NOMO-1 (cell line): Measurements from ENCODE around the gene KCND3.

Experiments used
- DNase-seq, 2 experiments: peaks; one replicate each; lab custom pipeline; 2025; ENCODE audit not compliant: unreplicated experiment in 2 of 2; lab: John Stamatoyannopoulos, UW

The KCND3 gene

GRCh38 chr1:111784273-111784901, 205.1 kb downstream of the KCND3 start:
- DNase-seq: no peak

DNA sequence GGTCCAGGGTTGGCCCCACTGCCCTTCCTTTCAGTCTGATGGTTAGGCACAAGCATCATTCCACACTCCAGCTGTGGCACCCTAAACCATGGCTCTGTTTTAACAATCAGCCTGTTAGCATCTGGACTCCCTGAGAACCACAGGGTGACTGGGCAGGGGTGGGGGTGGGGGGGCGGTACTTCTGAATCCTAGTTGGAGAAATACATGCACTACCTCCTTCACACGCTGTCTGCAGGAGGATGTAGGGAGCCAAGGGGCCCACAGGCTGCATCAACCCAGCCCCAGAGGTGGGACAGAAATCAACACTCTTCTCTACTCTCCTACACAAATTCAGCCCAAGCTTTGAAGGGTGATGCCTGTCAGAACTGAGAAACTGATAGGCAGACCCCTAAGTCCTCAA, 209.9 kb downstream of the KCND3 start:
- no peak for DNase-seq

DNA sequence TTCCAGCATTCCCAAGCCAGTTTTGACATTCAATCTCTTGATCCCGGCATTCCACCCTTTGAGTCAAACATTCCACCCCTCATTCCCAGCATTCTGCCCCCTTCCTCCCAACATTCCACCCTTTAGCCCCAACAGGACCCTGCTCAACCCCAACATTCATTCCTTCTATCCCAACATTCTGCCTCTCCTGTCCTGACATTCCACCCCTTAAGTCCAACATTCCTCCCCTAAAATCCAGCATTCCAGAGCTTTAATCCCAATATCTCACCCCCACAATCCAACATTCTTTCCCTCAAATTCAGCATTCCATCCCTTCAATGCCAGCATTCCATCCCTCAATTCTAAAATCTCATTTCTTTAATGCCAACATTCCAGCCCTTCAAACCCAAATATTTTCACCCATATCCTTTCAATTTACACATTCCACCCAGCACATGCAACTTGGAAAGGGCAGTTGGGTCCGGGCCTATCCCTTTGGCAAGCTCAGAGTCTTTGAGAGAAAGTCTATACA, 210.9 kb downstream of the KCND3 start:
- DNase-seq: no peak

- DNase-seq: no peak
These were observed 211.4 kb downstream of the KCND3 start for GRCh38 chr1:111778066-111778465.

- DNase-seq: no peak
These were observed 212.2 kb downstream of the KCND3 start for GRCh38 chr1:111777301-111777700.

GRCh38 chr1:111776861-111777260, 212.6 kb downstream of the KCND3 start:
- no peak for DNase-seq

- DNase-seq: no peak
These were observed 213.1 kb downstream of the KCND3 start for GRCh38 chr1:111776391-111776790.

DNA sequence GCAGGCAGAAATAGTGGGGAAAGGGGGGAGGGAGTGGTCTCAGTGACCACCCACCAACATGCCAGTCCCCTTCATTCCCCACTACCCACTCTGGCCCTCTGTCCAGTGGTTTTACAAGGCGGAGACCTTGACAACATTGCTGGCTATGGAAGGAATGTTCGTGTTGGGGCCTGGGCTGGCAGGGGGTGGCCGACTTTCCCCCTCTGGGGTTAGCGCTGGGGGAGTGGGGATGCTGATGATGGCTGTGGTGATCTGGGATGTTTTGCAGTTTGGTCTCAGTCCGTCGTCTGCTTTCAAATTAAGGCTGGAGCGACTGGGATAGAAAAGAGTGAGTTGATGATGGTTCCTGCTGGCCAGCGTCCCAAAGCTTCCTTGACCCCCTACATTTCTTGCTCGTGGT, 213.5 kb downstream of the KCND3 start:
- DNase-seq: no peak

- no peak for DNase-seq
These were observed 218.6 kb downstream of the KCND3 start for GRCh38 chr1:111770916-111771315.

- peak; percentile 11 to 53 for DNase-seq
These were observed 219.8 kb downstream of the KCND3 start for GRCh38 chr1:111769517-111770146.

- DNase-seq: no peak
These were observed 220.8 kb downstream of the KCND3 start for GRCh38 chr1:111768625-111769024.

DNA sequence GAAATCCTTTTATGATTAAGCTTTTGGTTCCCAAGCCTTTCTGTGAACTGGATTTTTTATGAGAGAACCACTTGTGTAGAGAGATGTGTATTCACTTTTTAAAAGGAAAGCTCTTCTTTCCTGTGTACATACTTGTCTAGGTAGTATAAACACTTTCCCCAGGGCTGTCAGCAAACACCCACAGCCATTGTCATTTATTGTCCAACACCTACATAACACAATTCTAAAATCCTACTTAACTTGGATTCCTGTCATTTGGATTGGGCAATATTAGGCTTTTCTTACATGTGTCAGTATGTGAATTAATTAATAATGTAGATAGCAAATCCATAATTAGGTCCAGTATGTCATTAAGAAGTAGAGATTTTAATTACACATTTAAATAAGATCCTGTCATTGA, 221.4 kb downstream of the KCND3 start:
- DNase-seq: no peak

DNA sequence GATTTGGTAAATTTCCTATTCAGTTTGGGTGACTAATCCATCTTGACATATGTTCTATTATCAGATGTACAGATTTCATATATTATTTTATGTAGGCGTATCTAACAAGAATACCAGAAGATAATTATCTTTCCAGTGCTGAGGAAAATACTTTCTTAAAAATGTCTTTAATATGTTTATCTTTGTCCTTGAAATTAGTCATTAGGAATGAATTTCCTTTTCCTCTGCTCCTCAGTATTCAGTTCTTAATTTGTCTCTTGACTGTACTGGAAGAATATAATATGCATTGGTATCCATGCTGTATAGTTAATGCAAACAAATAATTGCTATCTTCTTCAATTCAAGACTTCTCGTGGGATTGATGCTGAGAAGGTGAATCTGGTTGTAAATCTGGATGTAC, 227.1 kb downstream of the KCND3 start:
- DNase-seq: no peak

DNA sequence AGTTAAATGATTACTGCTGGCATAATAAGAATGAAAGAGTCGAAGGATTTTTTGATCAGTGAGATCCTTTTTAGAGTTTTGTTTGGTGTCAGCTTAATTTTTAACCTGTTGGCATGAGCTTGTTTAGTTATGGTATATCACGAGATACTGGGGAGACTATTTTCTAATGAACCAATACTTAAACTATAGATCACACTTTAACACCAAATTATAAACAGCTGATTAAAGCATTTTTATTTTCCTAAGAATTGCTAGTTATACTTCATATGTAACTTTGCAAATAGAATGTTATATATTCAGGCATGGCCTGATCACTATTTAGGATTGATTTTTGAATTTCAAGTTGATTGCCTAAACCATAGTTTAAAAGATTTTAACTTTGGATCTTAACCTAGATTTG, 227.8 kb downstream of the KCND3 start:
- no peak for DNase-seq

DNA sequence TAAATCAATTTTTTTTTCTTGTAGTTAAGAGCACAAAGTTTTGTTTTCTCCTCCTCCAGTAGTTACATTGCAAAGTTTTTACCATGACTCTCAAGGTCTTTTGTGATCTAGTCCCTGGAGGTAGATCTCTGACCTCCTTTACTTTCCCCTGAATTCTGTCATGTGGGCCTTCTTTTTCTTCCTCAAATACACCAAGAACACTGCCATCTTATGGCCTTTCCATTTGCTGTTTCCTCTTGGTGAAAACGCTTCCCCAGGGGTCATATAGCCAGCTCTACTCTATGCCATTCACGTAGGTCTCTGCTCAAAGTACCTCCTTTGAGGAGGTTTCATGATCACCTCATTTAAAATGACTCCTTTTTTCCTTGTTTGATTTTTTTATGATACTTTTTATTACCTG, 231.1 kb downstream of the KCND3 start:
- DNase-seq: peak in 1 of 2 experiments; percentile 23

- DNase-seq: no peak
These were observed 233.3 kb downstream of the KCND3 start for GRCh38 chr1:111756124-111756513.

DNA sequence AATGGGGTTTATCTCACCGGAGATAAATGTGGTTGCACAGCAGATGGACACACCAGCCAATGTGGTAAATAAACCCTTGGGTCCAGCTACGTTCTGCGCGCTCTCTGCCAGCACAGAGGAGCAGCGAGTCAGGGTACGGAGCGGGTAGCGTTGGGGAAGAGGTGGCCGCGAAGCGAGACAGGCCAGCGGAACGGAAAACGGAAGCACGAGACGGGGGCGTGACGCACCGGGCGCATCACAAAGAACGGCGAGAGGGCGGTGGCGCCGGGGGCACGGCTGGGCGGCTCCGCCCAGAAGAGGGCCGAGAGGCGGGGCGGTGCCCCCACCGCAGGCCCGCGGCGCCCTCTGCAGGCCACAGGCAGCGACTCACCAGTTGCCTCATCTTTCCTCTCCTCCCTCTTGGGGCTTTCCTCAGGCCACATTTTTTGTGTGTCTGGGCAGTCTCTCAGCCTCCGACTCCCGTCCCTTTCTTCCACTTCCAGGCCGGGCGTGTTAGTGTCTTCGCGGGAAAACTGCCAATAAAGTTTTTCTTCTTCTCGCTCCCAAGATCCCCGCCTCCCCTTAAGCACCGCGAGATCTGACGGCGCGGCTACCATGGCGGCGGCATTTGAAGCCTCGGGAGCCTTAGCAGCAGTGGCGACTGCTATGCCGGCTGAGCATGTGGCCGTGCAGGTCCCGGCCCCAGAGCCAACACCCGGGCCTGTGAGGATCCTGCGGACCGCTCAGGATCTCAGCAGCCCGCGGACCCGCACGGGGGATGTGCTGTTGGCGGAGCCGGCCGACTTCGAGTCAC, 233.9 kb downstream of the KCND3 start, which contains the start of gene DDX20:
TSS of gene DDX20 (plus strand) at position 571 of the 793 bp plus-strand sequence. CDS start at position 595, 24 bp downstream.
- peak; percentile 96 to 98 for DNase-seq

DNA sequence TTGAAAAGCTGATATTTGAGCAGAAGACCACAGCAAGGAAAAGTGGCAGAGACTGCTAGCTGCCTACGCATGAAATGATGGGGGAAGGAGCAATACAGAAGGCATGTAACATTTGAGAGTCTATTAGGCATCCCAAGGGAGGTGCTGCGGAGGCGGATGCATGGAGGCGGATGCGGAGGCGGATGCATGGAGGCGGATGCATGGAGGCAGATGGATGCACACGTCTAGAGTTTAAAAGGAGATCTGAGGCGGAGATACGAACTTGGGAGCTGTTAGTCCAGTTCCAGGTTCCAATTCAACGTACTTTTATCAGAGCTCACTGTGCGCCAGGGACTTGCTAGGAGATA, 234.5 kb downstream of the KCND3 start:
- no peak for DNase-seq

- DNase-seq: no peak
These were observed 237.4 kb downstream of the KCND3 start for GRCh38 chr1:111751906-111752575.

- DNase-seq: no peak
These were observed 238.6 kb downstream of the KCND3 start for GRCh38 chr1:111750856-111751255.

DNA sequence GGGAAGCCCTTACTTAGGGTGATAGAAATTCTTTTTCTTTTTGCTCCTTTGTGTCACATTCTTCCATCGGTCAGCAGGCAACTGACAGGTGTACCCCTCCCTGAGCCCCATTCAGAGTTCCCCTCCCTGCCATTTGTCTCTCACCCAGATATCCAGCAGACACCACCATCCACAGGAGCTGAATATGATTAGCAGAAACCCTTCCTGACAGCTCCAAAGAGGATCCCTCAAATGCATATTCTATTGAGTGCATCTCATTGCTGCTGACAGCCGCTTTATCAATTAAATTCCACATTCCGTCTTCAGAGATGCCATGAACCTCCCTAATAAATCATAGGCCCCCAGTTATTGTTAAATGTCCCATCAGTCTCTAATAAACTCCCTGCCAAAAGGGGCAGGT, 239.8 kb downstream of the KCND3 start:
- DNase-seq: no peak
